Esophagus mucosa (tissue), 1 donor: ENCODE results near the gene SORCS2. TPM values are rescaled to one million over a fixed set of nuclear protein-coding genes. Genes with fewer than 3 reads are reported as not detected.
A peak's percentile ranks its signal among the peaks of the same experiment; 100 is the strongest.

ENCODE experiments used
- ATAC-seq: fragments of 200-7000 bp; cut with Tn5 transposase; one replicate; pipeline ENCODE4 v1.9.1; 2020
- total RNA-seq: library from RNA; stranded (reverse); gene quantifications from one replicate; pipeline ENCODE4 v1.2.4, GENCODE V29; 2023
- donor health status: DM: yes; HTN: yes; CAD: no.

Gene SORCS2
- total RNA-seq, 1 donor from 2014 or later: 5.0 TPM

GRCh38 chr4:7396186-7396910, 204.0 kb downstream of the SORCS2 start:
- no peak for ATAC-seq

GRCh38 chr4:7397206-7398103, 205.1 kb downstream of the SORCS2 start:
- peak; percentile 62 for ATAC-seq

GRCh38 chr4:7398104-7398423, 205.7 kb downstream of the SORCS2 start:
- ATAC-seq: no peak

GRCh38 chr4:7398788-7399439, 206.6 kb downstream of the SORCS2 start:
- ATAC-seq: no peak

- no peak for ATAC-seq
These were observed 207.3 kb downstream of the SORCS2 start for GRCh38 chr4:7399440-7400234.

- no peak for ATAC-seq
These were observed 208.4 kb downstream of the SORCS2 start for GRCh38 chr4:7400671-7401298.

- peak; percentile 88 for ATAC-seq
These were observed 210.2 kb downstream of the SORCS2 start for GRCh38 chr4:7402526-7402925.

- ATAC-seq: peak; percentile 58
These were observed 210.7 kb downstream of the SORCS2 start for GRCh38 chr4:7403001-7403400.

GRCh38 chr4:7408166-7408565, 215.8 kb downstream of the SORCS2 start:
- ATAC-seq: no peak

- ATAC-seq: no peak
These were observed 218.1 kb downstream of the SORCS2 start for GRCh38 chr4:7410446-7410845.

- ATAC-seq: no peak
These were observed 219.2 kb downstream of the SORCS2 start for GRCh38 chr4:7411491-7411890.

- no peak for ATAC-seq
These were observed 219.7 kb downstream of the SORCS2 start for GRCh38 chr4:7411896-7412553.

- ATAC-seq: no peak
These were observed 220.2 kb downstream of the SORCS2 start for GRCh38 chr4:7412554-7412912.

GRCh38 chr4:7414046-7414445, 221.7 kb downstream of the SORCS2 start:
- no peak for ATAC-seq

GRCh38 chr4:7414736-7415510, 222.6 kb downstream of the SORCS2 start:
- no peak for ATAC-seq

GRCh38 chr4:7415927-7416686, 223.8 kb downstream of the SORCS2 start:
- no peak for ATAC-seq

- ATAC-seq: no peak
These were observed 224.6 kb downstream of the SORCS2 start for GRCh38 chr4:7416745-7417432.

- ATAC-seq: no peak
These were observed 225.3 kb downstream of the SORCS2 start for GRCh38 chr4:7417639-7418038.
